ENCODE results near the gene EYA2. TPM values are rescaled to one million over a fixed set of nuclear protein-coding genes. Genes with fewer than 3 reads are reported as not detected.

The EYA2 gene
- total RNA-seq, 4 donors from 2014 or later, result 0.60 to 4.0 (median 0.99) TPM

DNA sequence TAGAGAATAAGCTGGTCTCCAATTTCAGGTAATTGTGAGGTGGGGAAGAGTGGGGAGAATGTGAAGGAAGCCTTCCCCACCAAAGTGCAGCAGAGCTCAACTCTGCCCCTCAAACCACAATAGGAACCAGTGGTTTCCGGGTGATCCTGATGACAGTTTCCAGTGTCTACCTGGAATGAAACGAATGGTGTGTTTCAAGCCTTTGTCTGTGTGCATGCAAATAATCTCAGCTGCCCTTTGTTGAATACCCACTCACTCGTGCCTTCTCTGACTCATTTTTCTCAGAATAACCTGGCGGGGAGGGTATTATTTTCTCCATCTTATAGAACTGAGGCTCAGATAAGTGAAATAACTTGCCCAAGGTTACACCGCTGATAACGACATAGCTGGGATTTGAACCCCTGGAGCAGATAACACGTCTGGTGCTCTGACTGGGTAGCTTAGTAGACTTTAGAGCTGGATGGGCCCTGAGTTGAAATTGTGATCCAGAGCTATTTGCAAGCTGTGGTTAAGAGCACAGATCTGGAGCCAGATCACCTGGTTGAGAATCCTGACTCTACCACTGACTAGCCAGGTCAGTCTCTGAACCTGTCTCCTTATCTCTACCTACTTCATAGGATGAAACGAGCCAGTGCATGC, 85.1 kb downstream of the EYA2 start:
- H3K9me3 ChIP-seq, result no peaks in the 10 kb centered on the region
- H3K27ac ChIP-seq, result no peak overlapping the region
- H3K4me1 ChIP-seq, result no peaks in the 10 kb centered on the region
- DNase-seq (no peak), ATAC-seq (no peak)
- in situ Hi-C loops (cut with MboI; ENCODE audit: low sequenced_read_pairs in 4 of 4) (no loop called here), intact Hi-C loops (cut with DNase I; ENCODE audit: low total_unique reads) (loop anchor here (10.0 kb wide), 1 partner anchor 65 kb away; no protein-coding TSS in a partner anchor)
- no peaks in the 10 kb centered on the region for H3K27me3 ChIP-seq
- H3K36me3 ChIP-seq, result no peaks in the 10 kb centered on the region
- TF ChIP-seq CTCF (IDR thresholded peaks at IDR 0.05 in 4 of 5, conservative IDR thresholded peaks at IDR 0.05 in 1 of 5), result no peak
- no peak for TF ChIP-seq POLR2A (IDR thresholded peaks at IDR 0.05)
- no peak overlapping the region for H3K4me3 ChIP-seq

DNA sequence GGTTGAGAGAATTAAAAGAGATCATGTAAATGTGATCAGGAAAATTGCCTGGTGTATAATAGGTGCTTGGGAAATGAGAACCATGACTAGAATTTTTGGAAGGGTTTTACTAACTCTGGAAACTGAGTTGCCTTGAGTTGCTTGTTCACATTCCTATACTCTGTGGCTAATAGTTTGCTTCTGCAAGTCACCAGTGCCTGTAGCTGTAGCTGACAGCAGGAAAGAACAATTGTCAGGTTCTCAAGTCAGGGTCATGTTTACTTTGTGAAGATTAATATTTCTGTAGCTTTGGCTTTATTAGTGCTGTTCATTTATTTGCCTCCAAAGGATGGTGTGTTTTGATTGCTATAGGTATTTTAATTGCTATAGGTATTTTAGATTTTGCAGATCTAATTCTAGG, 86.5 kb downstream of the EYA2 start:
- no peaks in the 10 kb centered on the region for H3K36me3 ChIP-seq
- DNase-seq (no peak), ATAC-seq (no peak)
- H3K4me1 ChIP-seq, result no peaks in the 10 kb centered on the region
- H3K4me3 ChIP-seq, result no peak overlapping the region
- intact Hi-C loops (cut with DNase I; ENCODE audit: low total_unique reads) (no loop called here), in situ Hi-C loops (cut with MboI; ENCODE audit: low sequenced_read_pairs in 4 of 4) (no loop called here)
- TF ChIP-seq POLR2A (IDR thresholded peaks at IDR 0.05) (no peak), CTCF (IDR thresholded peaks at IDR 0.05 in 4 of 5, conservative IDR thresholded peaks at IDR 0.05 in 1 of 5) (no peak)
- no peaks in the 10 kb centered on the region for H3K9me3 ChIP-seq
- H3K27me3 ChIP-seq, result no peaks in the 10 kb centered on the region
- H3K27ac ChIP-seq, result no peak overlapping the region

DNA sequence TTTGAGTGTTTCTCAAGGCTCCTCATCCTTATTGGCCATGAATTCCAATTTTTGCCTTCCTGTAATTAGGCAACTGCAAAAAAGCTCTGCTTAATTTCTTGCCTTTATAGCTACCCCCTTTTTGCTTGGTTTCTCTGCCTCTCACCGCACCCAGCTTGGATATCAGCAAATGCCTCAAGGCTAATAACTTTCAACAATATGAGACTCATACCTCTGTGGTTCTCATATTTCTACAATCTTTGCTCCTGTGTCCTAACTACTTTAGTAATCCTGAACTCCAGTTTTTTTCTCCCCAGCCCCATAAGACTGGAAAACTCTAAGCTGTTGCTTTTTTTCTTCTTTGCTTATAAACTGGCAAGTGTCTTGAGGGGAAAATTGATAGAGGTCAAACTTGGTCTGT, 88.8 kb downstream of the EYA2 start:
- intact Hi-C loops (cut with DNase I; ENCODE audit: low total_unique reads), result no loop called here
- DNase-seq, result no peak
- no peak for ATAC-seq

DNA sequence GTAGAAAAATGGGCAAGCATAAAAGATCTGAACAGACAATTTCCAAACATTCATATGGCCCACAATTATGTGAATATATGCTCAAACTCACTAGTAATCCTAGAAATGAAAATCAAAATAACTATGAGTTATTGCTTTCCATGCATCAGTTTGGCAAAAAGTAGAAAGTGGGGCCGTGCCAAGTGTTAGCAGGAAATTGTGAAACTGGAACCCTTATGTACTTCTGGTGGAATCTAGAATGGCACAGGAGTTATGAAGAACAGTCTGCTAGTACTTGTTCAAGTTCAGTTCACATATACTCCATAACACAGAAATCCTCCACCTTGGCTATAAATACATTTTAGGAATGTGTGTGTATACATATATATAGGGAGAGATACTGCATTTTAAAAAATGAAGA, 89.8 kb downstream of the EYA2 start:
- in situ Hi-C loops (cut with MboI; ENCODE audit: low sequenced_read_pairs in 4 of 4), result no loop called here
- no peak for ATAC-seq
- intact Hi-C loops (cut with DNase I; ENCODE audit: low total_unique reads), result no loop called here
- Histone ChIP-seq H3K4me3 (no peak overlapping the region), H3K27me3 (no peaks in the 10 kb centered on the region), H3K27ac (no peak overlapping the region), H3K4me1 (no peaks in the 10 kb centered on the region), H3K9me3 (no peaks in the 10 kb centered on the region), H3K36me3 (no peaks in the 10 kb centered on the region)
- no peak for DNase-seq
- TF ChIP-seq CTCF (IDR thresholded peaks at IDR 0.05 in 4 of 5, conservative IDR thresholded peaks at IDR 0.05 in 1 of 5) (no peak), POLR2A (IDR thresholded peaks at IDR 0.05) (no peak)

More for the DNA sequence above, 88.8 kb downstream of the EYA2 start:
- H3K4me3 ChIP-seq, result no peak overlapping the region
- no peaks in the 10 kb centered on the region for H3K9me3 ChIP-seq
- H3K27me3 ChIP-seq, result no peaks in the 10 kb centered on the region
- TF ChIP-seq POLR2A (IDR thresholded peaks at IDR 0.05) (no peak), CTCF (IDR thresholded peaks at IDR 0.05 in 4 of 5, conservative IDR thresholded peaks at IDR 0.05 in 1 of 5) (no peak)
- H3K27ac ChIP-seq, result no peak overlapping the region
- H3K36me3 ChIP-seq, result no peaks in the 10 kb centered on the region
- in situ Hi-C loops (cut with MboI; ENCODE audit: low sequenced_read_pairs in 4 of 4), result no loop called here
- H3K4me1 ChIP-seq, result no peaks in the 10 kb centered on the region

DNA sequence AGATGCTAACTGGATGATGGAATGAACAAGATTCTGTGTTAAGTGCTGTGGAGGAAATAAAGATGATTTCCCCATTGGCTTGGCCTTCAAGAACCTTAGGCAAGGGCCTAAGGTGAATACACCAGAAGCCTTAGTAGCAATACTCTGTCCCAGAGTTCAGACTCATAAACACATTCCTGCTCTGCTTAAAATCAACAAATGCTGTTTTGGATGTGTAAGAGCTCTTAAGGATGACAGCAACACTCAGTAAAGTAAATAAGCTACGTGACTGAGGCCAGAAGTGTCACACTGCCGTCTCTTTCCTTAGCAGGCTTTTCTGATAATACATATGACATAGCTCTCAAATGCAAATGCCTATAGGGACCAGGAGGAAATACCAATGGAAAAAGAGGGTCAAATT, 90.6 kb downstream of the EYA2 start:
- H3K9me3 ChIP-seq, result no peaks in the 10 kb centered on the region
- H3K4me1 ChIP-seq, result no peaks in the 10 kb centered on the region
- no peak overlapping the region for H3K4me3 ChIP-seq
- H3K27me3 ChIP-seq, result no peaks in the 10 kb centered on the region
- no peak for DNase-seq
- intact Hi-C loops (cut with DNase I; ENCODE audit: low total_unique reads) (no loop called here), in situ Hi-C loops (cut with MboI; ENCODE audit: low sequenced_read_pairs in 4 of 4) (no loop called here)
- TF ChIP-seq POLR2A (IDR thresholded peaks at IDR 0.05) (no peak), CTCF (IDR thresholded peaks at IDR 0.05 in 4 of 5, conservative IDR thresholded peaks at IDR 0.05 in 1 of 5) (no peak)
- H3K27ac ChIP-seq, result peak overlapping the region in 1 of 4 donors; percentile 38
- ATAC-seq, result peak in 1 of 2 donors; percentile 69
- H3K36me3 ChIP-seq, result no peaks in the 10 kb centered on the region
